Renal pelvis (tissue), 4 donors: ENCODE measurements around the gene KAT5. TPM values are rescaled to one million over a fixed set of nuclear protein-coding genes. Genes with fewer than 3 reads are reported as not detected.
"Not testable (repeated sequence)": the region's sequence is repeated elsewhere in the genome, so short reads cannot be mapped to it uniquely, and the experiment has no call there.

Source experiments
- DNase-seq: peaks from one replicate; pipeline ENCODE4 v3.0.0-alpha.2; 2013
- polyA plus RNA-seq, 3 donors: library from polyadenylated mRNA; unstranded; fragments of 120-200 nt; gene quantifications; one replicate each; pipeline ENCODE4 v1.2.1, GENCODE V29; 2013; ENCODE audit not compliant: insufficient read length in 3 of 3

Gene KAT5
- polyA plus RNA-seq, 3 donors, result 73.1 to 83.6 (median 73.5) TPM

GRCh38 chr11:65739022-65739421 is 27.0 kb downstream of the KAT5 start:
- DNase-seq, result no peak

DNA sequence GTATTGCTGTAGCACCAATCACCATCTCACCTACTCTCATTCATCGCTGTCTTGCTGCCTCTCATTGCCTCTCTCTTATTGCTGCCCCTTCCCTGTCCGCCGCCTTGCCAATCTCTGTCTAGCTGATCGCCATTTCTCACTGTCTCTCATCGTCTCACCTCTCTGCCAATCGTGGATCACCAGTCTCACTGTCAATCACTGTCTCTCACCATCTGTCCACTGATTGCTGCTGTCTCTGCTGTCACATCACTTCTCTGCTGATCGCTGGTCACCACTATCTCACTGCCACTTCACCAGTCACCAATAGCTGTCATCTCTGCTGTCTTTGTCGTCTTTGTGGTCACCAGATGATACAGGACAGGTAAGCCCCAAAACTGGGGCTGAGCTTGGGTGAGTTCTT is 29.1 kb downstream of the KAT5 start:
- no peak for DNase-seq

GRCh38 chr11:65742353-65742752 is 30.3 kb downstream of the KAT5 start:
- DNase-seq, result no peak

GRCh38 chr11:65743681-65744025 is 31.6 kb downstream of the KAT5 start:
- DNase-seq, result no peak

DNA sequence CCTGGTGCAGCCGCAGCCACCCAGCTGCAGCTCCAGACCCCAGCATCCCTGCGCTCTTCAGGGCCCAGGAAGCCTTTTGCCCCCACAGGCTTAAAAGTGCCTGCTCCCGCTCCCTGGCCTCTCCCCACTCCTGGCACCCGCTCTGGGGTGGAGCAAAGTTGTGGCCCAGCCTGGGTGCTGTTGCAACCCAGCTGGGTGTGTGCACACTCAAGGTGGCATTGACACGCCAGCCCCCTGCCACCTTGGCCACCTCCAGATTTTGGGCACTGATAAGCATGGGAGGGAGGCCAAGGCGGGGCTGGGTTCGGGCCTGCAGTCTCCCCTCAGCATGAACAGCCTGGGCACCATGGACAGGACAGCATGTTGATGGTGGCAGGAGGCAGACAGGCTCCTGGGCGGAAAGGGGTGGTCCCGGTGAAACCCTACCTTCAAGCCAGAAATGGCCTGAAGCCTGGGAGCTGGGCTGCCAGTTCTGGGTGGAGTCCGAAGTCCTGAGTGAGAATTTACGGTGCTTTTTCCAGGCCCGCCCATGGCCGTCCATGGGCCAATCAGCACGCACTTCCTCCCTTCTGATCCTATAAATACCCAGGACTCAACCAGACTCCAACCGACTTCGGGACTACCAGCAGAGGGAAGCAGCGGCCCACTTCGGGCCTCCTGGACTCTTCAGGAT is 32.1 kb downstream of the KAT5 start:
- peak; percentile 3 for DNase-seq

DNA sequence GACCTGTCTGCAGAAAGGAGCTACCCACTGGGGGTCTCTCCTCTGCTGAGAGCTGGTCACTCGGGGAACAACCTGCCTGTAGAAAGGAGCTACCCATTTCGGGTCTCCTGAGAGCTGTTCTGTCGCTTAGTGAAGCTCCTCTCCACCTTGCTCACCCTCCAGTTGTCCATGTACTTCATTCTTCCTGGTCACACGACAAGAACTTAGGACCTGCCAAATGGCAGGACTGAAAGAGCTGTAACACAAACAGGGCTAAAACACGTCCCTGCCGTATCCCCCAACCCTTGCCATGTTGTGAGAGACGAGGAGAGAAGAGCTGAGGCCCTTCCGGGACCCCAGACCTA is 32.6 kb downstream of the KAT5 start:
- DNase-seq, result no peak

- DNase-seq, result no peak
Measured at GRCh38 chr11:65745049-65745448, 33.0 kb downstream of the KAT5 start.

DNA sequence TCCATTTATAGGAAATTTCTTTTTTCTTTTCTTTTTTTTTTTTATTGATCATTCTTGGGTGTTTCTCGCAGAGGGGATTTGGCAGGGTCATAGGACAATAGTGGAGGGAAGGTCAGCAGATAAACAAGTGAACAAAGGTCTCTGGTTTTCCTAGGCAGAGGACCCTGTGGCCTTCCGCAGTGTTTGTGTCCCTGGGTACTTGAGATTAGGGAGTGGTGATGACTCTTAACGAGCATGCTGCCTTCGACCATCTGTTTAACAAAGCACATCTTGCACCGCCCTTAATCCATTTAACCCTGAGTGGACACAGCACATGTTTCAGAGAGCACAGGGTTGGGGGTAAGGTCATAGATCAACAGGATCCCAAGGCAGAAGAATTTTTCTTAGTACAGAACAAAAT is 50.1 kb downstream of the KAT5 start:
- not testable (repeated sequence) for DNase-seq

GRCh38 chr11:65762816-65763215 is 50.8 kb downstream of the KAT5 start:
- not testable (repeated sequence) for DNase-seq

DNA sequence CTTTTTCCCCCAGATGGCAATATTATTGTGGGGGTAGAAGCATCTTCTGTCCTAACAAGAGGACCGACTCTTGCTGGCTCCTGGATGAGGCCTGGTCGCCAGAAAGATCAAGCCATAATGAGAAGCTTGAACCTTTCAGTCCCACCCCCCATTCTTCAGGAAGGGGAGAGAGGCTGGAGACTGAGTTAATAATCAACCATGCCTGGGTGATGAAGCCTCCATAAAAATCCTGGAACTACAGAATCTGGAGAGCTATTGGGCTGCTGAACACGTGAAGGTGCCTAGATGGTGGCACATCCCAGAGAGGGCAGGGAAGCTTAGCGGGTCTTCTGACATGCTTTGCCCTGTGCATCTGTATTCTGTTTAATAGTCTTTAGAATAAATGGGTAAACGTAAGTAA is 52.4 kb downstream of the KAT5 start:
- peak; percentile 58 for DNase-seq

GRCh38 chr11:65766535-65766934 is 54.5 kb downstream of the KAT5 start:
- DNase-seq, result no peak

- no peak for DNase-seq
Measured at GRCh38 chr11:65767406-65767805, 55.4 kb downstream of the KAT5 start.

DNA sequence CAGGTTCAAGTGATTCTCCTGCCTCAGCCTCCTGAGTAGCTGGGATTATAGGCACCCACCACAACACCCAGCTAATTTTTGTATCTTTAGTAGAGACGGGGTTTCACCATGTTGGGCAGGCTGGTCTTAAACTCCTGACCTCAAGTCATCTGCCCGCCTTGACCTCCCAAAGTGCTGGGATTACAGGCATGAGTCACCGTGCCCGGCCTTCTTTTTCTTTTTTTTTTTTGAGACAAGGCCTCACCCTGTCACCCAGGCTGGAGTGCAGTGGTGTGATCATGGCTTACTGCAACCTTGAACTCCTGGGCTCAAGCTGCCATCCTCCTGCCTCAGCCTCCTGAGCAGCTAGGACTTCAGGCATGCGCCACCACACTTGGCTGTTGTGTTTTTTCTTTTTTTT is 55.8 kb downstream of the KAT5 start:
- DNase-seq, result not testable (repeated sequence)

Other genes starting within 250 kb of the KAT5 start
- gene MALAT1, start 213.2 kb upstream of the KAT5 start, polyA plus RNA-seq, result 1,000 to 10,000 TPM in 2 of 3 donors, 100 to 1,000 TPM in 1; 788 to 1,101 (median 1,002) TPM
- 10 to 100 TPM; 77.3 to 92.5 (median 81.5) TPM for gene SCYL1, start 187.2 kb upstream of the KAT5 start, polyA plus RNA-seq
- gene LTBP3, start 153.9 kb upstream of the KAT5 start, polyA plus RNA-seq, result 100 to 1,000 TPM; 132 to 148 (median 146) TPM
- 10 to 100 TPM; 55.5 to 72.1 (median 62.8) TPM for gene ZNRD2, start 141.8 kb upstream of the KAT5 start, polyA plus RNA-seq
- gene FAM89B, start 139.7 kb upstream of the KAT5 start, polyA plus RNA-seq, result 10 to 100 TPM; 21.2 to 35.4 (median 25.4) TPM
- gene EHBP1L1, start 136.2 kb upstream of the KAT5 start, polyA plus RNA-seq, result 10 to 100 TPM; 12.5 to 18.8 (median 18.2) TPM
- gene KCNK7, start 116.5 kb upstream of the KAT5 start, polyA plus RNA-seq, result under 1 TPM; 0.21 to 0.27 (median 0.27) TPM
- 10 to 100 TPM; 47.4 to 60.4 (median 49.3) TPM for gene MAP3K11, start 98.0 kb upstream of the KAT5 start, polyA plus RNA-seq
- 10 to 100 TPM; 35.5 to 43.8 (median 39.2) TPM for gene PCNX3, start 96.5 kb upstream of the KAT5 start, polyA plus RNA-seq
- gene SIPA1, start 74.2 kb upstream of the KAT5 start, polyA plus RNA-seq, result 10 to 100 TPM; 24.1 to 34.5 (median 34.3) TPM
- gene RELA, start 49.3 kb upstream of the KAT5 start, polyA plus RNA-seq, result 10 to 100 TPM; 54.3 to 60.4 (median 60.4) TPM
- gene RNASEH2C, start 8.5 kb downstream of the KAT5 start, polyA plus RNA-seq, result 10 to 100 TPM; 46.8 to 53.6 (median 51.3) TPM
- 10 to 100 TPM in 2 of 3 donors, 1 to 10 TPM in 1; 7.9 to 10.9 (median 10.8) TPM for gene AP5B1, start 68.7 kb downstream of the KAT5 start, polyA plus RNA-seq
- gene OVOL1, start 74.8 kb downstream of the KAT5 start, polyA plus RNA-seq, result 10 to 100 TPM; 14.6 to 17.3 (median 17.1) TPM
- 1 to 10 TPM; 2.1 to 3.3 (median 2.3) TPM for gene SNX32, start 121.7 kb downstream of the KAT5 start, polyA plus RNA-seq
- gene CFL1, start 145.9 kb downstream of the KAT5 start, polyA plus RNA-seq, result 100 to 1,000 TPM; 739 to 933 (median 787) TPM
- 10 to 100 TPM; 50.2 to 59.8 (median 53.4) TPM for gene MUS81, start 148.2 kb downstream of the KAT5 start, polyA plus RNA-seq
- gene EFEMP2, start 160.5 kb downstream of the KAT5 start, polyA plus RNA-seq, result 100 to 1,000 TPM; 111 to 137 (median 118) TPM
- gene CTSW, start 167.6 kb downstream of the KAT5 start, polyA plus RNA-seq, result 1 to 10 TPM in 2 of 3 donors, under 1 TPM in 1; 0.73 to 1.5 (median 1.5) TPM
- gene FIBP, start 176.2 kb downstream of the KAT5 start, polyA plus RNA-seq, result 10 to 100 TPM; 86.5 to 95.6 (median 94.2) TPM
- 10 to 100 TPM; 10.6 to 20.8 (median 13.6) TPM for gene CCDC85B, start 178.4 kb downstream of the KAT5 start, polyA plus RNA-seq
- gene FOSL1, start 188.1 kb downstream of the KAT5 start, polyA plus RNA-seq, result under 1 TPM in 1 of 3 donors, not detected in 2; 0.14 TPM
- 10 to 100 TPM; 35.3 to 46.2 (median 44.4) TPM for gene C11orf68, start 206.8 kb downstream of the KAT5 start, polyA plus RNA-seq
- 100 to 1,000 TPM in 1 of 3 donors, 10 to 100 TPM in 2; 82.5 to 112 (median 93.0) TPM for gene DRAP1, start 207.2 kb downstream of the KAT5 start, polyA plus RNA-seq
- under 1 TPM in 2 of 3 donors, not detected in 1; 0.18 to 0.28 TPM for gene TSGA10IP, start 233.2 kb downstream of the KAT5 start, polyA plus RNA-seq
- 10 to 100 TPM; 50.1 to 57.6 (median 55.5) TPM for gene SART1, start 249.5 kb downstream of the KAT5 start, polyA plus RNA-seq